ENCODE measurements around the gene PMS1. TPM values are rescaled to one million over a fixed set of nuclear protein-coding genes. Genes with fewer than 3 reads are reported as not detected.

Gene PMS1
- polyA plus RNA-seq, 1 donor from 2014 or later, result 50.9 TPM

DNA sequence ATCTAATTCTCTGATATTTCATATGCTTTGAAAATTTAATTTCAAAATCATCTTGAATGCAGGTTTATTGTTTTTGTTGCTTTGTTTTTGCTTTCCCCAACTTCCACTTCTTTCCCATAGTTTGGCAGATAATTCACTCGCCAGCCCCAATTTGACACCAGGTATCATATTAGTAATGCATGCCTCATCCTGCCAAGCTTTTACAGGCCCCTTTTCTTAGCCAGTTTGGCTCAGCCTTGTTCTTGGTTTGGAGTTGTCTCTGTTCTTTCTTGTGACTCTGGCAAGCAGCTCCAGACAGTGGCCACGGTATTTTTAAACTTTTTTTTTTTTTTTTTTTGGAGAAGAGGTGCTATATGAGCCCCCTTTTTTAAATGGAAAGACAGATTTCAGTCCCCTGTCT lies 65.3 kb downstream of the PMS1 start:
- H3K4me2 ChIP-seq (ENCODE audit: low read length), result no peak overlapping the region
- H3K27ac ChIP-seq (ENCODE audit: low read length), result no peak overlapping the region
- H3K9ac ChIP-seq (ENCODE audit: low read length), result no peak overlapping the region
- H3K79me2 ChIP-seq (replicated peaks; ENCODE audit: insufficient read depth, low read length), result no peaks in the 10 kb centered on the region
- H4K20me1 ChIP-seq (ENCODE audit: insufficient read depth), result no peaks in the 10 kb centered on the region
- no peaks in the 10 kb centered on the region for H3K27me3 ChIP-seq (ENCODE audit: insufficient read depth, low read depth, low read length)
- TF ChIP-seq CTCF (IDR thresholded peaks at IDR 0.05; ENCODE audit: poor library complexity, severe bottlenecking), result no peak
- no peak for TF ChIP-seq REST (IDR thresholded peaks at IDR 0.05; ENCODE audit: borderline replicate concordance)
- TF ChIP-seq EZH2 (IDR thresholded peaks at IDR 0.05; ENCODE audit: borderline replicate concordance, insufficient read depth, low read length, poor library complexity, severe bottlenecking), result no peak
- TF ChIP-seq EP300 (conservative IDR thresholded peaks at IDR 0.05; ENCODE audit: poor library complexity, severe bottlenecking), result no peak
- H3K9me3 ChIP-seq (ENCODE audit: low read length), result no peaks in the 10 kb centered on the region
- H3K4me3 ChIP-seq (ENCODE audit: low read length), result no peak overlapping the region
- H3F3A ChIP-seq (ENCODE audit: insufficient read depth, low read length, poor library complexity, severe bottlenecking), result no peaks in the 10 kb centered on the region
- no peak overlapping the region for H2AFZ ChIP-seq (ENCODE audit: low read depth, low read length)
- no peaks in the 10 kb centered on the region for H3K9me2 ChIP-seq (ENCODE audit: insufficient read depth, low read length)
- H3K36me3 ChIP-seq (ENCODE audit: insufficient read depth, low read length), result no peaks in the 10 kb centered on the region

DNA sequence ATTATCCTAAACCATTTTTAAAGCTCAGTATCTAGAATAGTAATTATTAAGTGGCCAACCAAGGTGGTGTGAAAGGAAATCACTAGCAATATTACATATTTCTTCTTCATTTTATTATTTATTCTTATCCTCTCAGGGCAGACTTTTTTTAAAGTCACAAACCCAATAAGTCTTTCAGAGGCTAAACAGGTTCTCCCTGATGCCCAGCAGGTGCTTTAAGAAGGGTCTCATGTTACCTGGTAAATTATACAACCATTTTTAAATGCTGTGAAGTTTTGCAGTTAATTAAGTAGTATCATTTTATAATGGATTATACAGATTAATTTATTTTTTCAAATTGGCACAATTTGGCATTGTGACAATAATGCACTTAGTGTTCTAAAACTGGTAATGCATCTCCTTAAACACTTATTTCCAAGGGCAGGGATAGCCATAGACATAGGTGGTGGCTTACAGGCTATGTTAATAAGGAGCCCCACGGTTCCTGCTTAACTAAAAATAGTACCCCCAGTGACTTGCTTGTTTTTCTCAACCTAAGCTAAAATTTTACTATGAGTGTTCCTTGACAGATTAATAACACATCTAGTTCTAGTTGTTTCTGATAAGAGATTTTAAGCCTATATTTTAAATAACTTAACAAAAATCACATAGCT lies 67.0 kb downstream of the PMS1 start:
- Histone ChIP-seq H3K4me2 (ENCODE audit: low read length) (no peak overlapping the region), H4K20me1 (ENCODE audit: insufficient read depth) (no peaks in the 10 kb centered on the region)

More for the DNA sequence above, 67.0 kb downstream of the PMS1 start:
- H3K9me2 ChIP-seq (ENCODE audit: insufficient read depth, low read length), result no peaks in the 10 kb centered on the region
- TF ChIP-seq RAD21 (conservative IDR thresholded peaks at IDR 0.05) (no peak), CTCF (IDR thresholded peaks at IDR 0.05; ENCODE audit: poor library complexity, severe bottlenecking) (no peak), POLR2AphosphoS5 (IDR thresholded peaks at IDR 0.05) (no peak), TAF1 (IDR thresholded peaks at IDR 0.05; ENCODE audit: low read depth) (no peak), SMC3 (conservative IDR thresholded peaks at IDR 0.05; ENCODE audit: poor library complexity) (no peak), EZH2 (IDR thresholded peaks at IDR 0.05; ENCODE audit: borderline replicate concordance, insufficient read depth, low read length, poor library complexity, severe bottlenecking) (no peak), REST (IDR thresholded peaks at IDR 0.05; ENCODE audit: borderline replicate concordance) (no peak), MXI1 (conservative IDR thresholded peaks at IDR 0.05; ENCODE audit: poor library complexity, severe bottlenecking) (no peak), EP300 (conservative IDR thresholded peaks at IDR 0.05; ENCODE audit: poor library complexity, severe bottlenecking) (no peak)
- no peaks in the 10 kb centered on the region for H3F3A ChIP-seq (ENCODE audit: insufficient read depth, low read length, poor library complexity, severe bottlenecking)
- no peak overlapping the region for H3K9ac ChIP-seq (ENCODE audit: low read length)
- no peak overlapping the region for H3K4me3 ChIP-seq (ENCODE audit: low read length)
- H3K27ac ChIP-seq (ENCODE audit: low read length), result no peak overlapping the region
- no peaks in the 10 kb centered on the region for H3K36me3 ChIP-seq (ENCODE audit: insufficient read depth, low read length)
- H3K27me3 ChIP-seq (ENCODE audit: insufficient read depth, low read depth, low read length), result no peaks in the 10 kb centered on the region
- H2AFZ ChIP-seq (ENCODE audit: low read depth, low read length), result no peak overlapping the region
- H3K9me3 ChIP-seq (ENCODE audit: low read length), result no peaks in the 10 kb centered on the region
- no peaks in the 10 kb centered on the region for H3K79me2 ChIP-seq (replicated peaks; ENCODE audit: insufficient read depth, low read length)
